ENCODE results near the gene KIAA1671.

Gene KIAA1671

GRCh38 chr22:25120761-25121212 is 168.3 kb downstream of the KIAA1671 start:
- no peak for DNase-seq

GRCh38 chr22:25122136-25122764 is 169.7 kb downstream of the KIAA1671 start:
- no peak for DNase-seq

- no peak for DNase-seq
Measured at GRCh38 chr22:25123677-25124076, 171.2 kb downstream of the KIAA1671 start.

- no peak for DNase-seq
Measured at GRCh38 chr22:25125693-25126357, 173.3 kb downstream of the KIAA1671 start.

- DNase-seq = no peak
Measured at GRCh38 chr22:25126510-25126909, 174.0 kb downstream of the KIAA1671 start.

GRCh38 chr22:25127318-25127717 is 174.8 kb downstream of the KIAA1671 start:
- no peak for DNase-seq

GRCh38 chr22:25130462-25130861 is 177.9 kb downstream of the KIAA1671 start:
- no peak for DNase-seq

GRCh38 chr22:25131198-25131887 is 178.8 kb downstream of the KIAA1671 start:
- no peak for DNase-seq

- no peak for DNase-seq
Measured at GRCh38 chr22:25134028-25134427, 181.5 kb downstream of the KIAA1671 start.

GRCh38 chr22:25134451-25134850 is 181.9 kb downstream of the KIAA1671 start:
- no peak for DNase-seq

- DNase-seq = no peak
Measured at GRCh38 chr22:25136953-25137576, 184.5 kb downstream of the KIAA1671 start.

- DNase-seq = no peak
Measured at GRCh38 chr22:25137577-25138525, 185.3 kb downstream of the KIAA1671 start.

- DNase-seq = no peak
Measured at GRCh38 chr22:25139062-25139461, 186.5 kb downstream of the KIAA1671 start.

- DNase-seq = no peak
Measured at GRCh38 chr22:25142102-25142501, 189.6 kb downstream of the KIAA1671 start.

GRCh38 chr22:25143156-25144076 is 190.9 kb downstream of the KIAA1671 start:
- DNase-seq = no peak

- DNase-seq = no peak
Measured at GRCh38 chr22:25144522-25144921, 192.0 kb downstream of the KIAA1671 start.

GRCh38 chr22:25146307-25146706 is 193.8 kb downstream of the KIAA1671 start:
- no peak for DNase-seq

- no peak for DNase-seq
Measured at GRCh38 chr22:25146906-25147641, 194.6 kb downstream of the KIAA1671 start.

GRCh38 chr22:25147642-25147928 is 195.1 kb downstream of the KIAA1671 start:
- no peak for DNase-seq

GRCh38 chr22:25148149-25148691 is 195.7 kb downstream of the KIAA1671 start:
- no peak for DNase-seq
